Keratinocyte (primary cell): ENCODE data around the gene DEPDC1. TPM values are rescaled to one million over a fixed set of nuclear protein-coding genes. Genes with fewer than 3 reads are reported as not detected.

ENCODE experiments used
- DNase-seq: peaks from one replicate; pipeline ENCODE4 v3.0.0-alpha.2; 2011; ENCODE audit warnings: low read depth, missing footprints, low spot score
- FAIRE-seq: peaks from 2 replicates; lab custom pipeline; 2011; peaks lifted over from hg19 to GRCh38; lab: Jason Lieb, UNC
- H2AFZ ChIP-seq: 2 replicates; pipeline ENCODE4 v1.6.0; 2012; ENCODE audit warnings: low read length, control low read depth, inconsistent platforms; ENCODE audit not compliant: control insufficient read depth
- H3K27ac ChIP-seq: 2 replicates; pipeline ENCODE4 v1.5.1; 2011; ENCODE audit warnings: low read length; ENCODE audit not compliant: control insufficient read depth, insufficient read depth
- H3K27me3 ChIP-seq: 3 replicates; pipeline ENCODE4 v1.6.0; 2011; ENCODE audit warnings: low read length; ENCODE audit not compliant: control insufficient read depth, insufficient read depth; ENCODE audit errors: extremely low read depth
- H3K36me3 ChIP-seq, 2 experiments: 2 replicates in 1 of 2; 3 replicates in 1 of 2; pipeline ENCODE4 v1.5.1; 2011; ENCODE audit warnings: low read length in 2 of 2, mild to moderate bottlenecking in 1 of 2; ENCODE audit not compliant: control insufficient read depth in 2 of 2, insufficient read depth in 2 of 2; ENCODE audit errors: extremely low read depth in 1 of 2
- H3K4me1 ChIP-seq: 3 replicates; pipeline ENCODE4 v1.5.1; 2011; ENCODE audit warnings: low read length; ENCODE audit not compliant: control insufficient read depth, insufficient read depth; ENCODE audit errors: extremely low read depth
- H3K4me2 ChIP-seq: 3 replicates; pipeline ENCODE4 v1.6.0; 2011; ENCODE audit warnings: low read depth, low read length; ENCODE audit not compliant: control insufficient read depth, insufficient read depth; ENCODE audit errors: extremely low read depth
- H3K4me3 ChIP-seq, 3 experiments: fragments of 200-600 bp in 1 of 3; sonication (generic) in 1 of 3; 2 replicates in 2 of 3; 3 replicates in 1 of 3; pipeline ENCODE4 v1.5.1; 2011 to 2016; ENCODE audit warnings: low read length in 3 of 3, mild to moderate bottlenecking in 3 of 3, control low read depth in 2 of 3, inconsistent platforms in 1 of 3, low read depth in 1 of 3, mixed read lengths in 1 of 3, mixed run types in 1 of 3, moderate library complexity in 1 of 3; ENCODE audit not compliant: control insufficient read depth in 2 of 3, insufficient read depth in 2 of 3; ENCODE audit errors: extremely low read depth in 1 of 3
- H3K79me2 ChIP-seq: 2 replicates; pipeline ENCODE4 v1.6.0; 2012; ENCODE audit warnings: low read length; ENCODE audit not compliant: control insufficient read depth, insufficient read depth
- H3K9ac ChIP-seq: 3 replicates; pipeline ENCODE4 v1.6.0; 2011; ENCODE audit warnings: low read length; ENCODE audit not compliant: control insufficient read depth, insufficient read depth; ENCODE audit errors: extremely low read depth
- H3K9me1 ChIP-seq: 3 replicates; pipeline ENCODE4 v1.6.0; 2011; ENCODE audit warnings: low read length; ENCODE audit not compliant: control insufficient read depth, insufficient read depth; ENCODE audit errors: extremely low read depth
- H3K9me3 ChIP-seq: 2 replicates; pipeline ENCODE4 v1.5.1; 2012; ENCODE audit warnings: low read depth, low read length; ENCODE audit not compliant: control insufficient read depth
- H4K20me1 ChIP-seq: 3 replicates; pipeline ENCODE4 v1.6.0; 2011; ENCODE audit warnings: low read length; ENCODE audit not compliant: control insufficient read depth, insufficient read depth; ENCODE audit errors: extremely low read depth
- CTCF ChIP-seq, 3 experiments: IDR thresholded peaks in 1 of 3; conservative IDR thresholded peaks in 1 of 3; optimal IDR thresholded peaks in 1 of 3; 2 replicates in 2 of 3; 3 replicates in 1 of 3; pipeline versions ENCODE3 to v1.5.1; 2011; ENCODE audit warnings: low read length in 3 of 3, mild to moderate bottlenecking in 3 of 3, moderate library complexity in 2 of 3, control low read depth in 1 of 3, inconsistent platforms in 1 of 3; ENCODE audit not compliant: insufficient read depth in 2 of 3; ENCODE audit errors: extremely low read depth in 1 of 3
- EZH2 ChIP-seq: IDR thresholded peaks from one replicate; pipeline ENCODE4 v1.6.1; 2012; ENCODE audit warnings: inconsistent platforms, mild to moderate bottlenecking, low read length, moderate library complexity
- dilution Hi-C: fragments of 300-500 bp; cut with MboI; formaldehyde crosslinking; loops from one replicate; pipeline ENCODE4 v1.7.0; 2020; ENCODE audit warnings: low sequenced_read_pairs; ENCODE audit not compliant: extremely low pct_ligation_motif_present
- polyA plus RNA-seq, 5 experiments: library from polyadenylated mRNA; depleted of rRNA in 3 of 5; stranded (reverse) in 3 of 5; stranded (forward) in 1 of 5; unstranded in 1 of 5; fragments of >200 nt; gene quantifications; 1 replicate in 1 of 5; 2 replicates in 3 of 5; 3 replicates in 1 of 5; pipeline versions ENCODE4 v1.2.1 to v1.2.3, GENCODE V29; 2011 to 2012; ENCODE audit warnings: missing spikeins in 2 of 5, low read depth in 1 of 5, low replicate concordance in 1 of 5

The DEPDC1 gene
- polyA plus RNA-seq, 1 donor (not counting 4 experiments of a cell fraction or from before 2014, with no cell fraction given), result 11.2 TPM

GRCh38 chr1:68431076-68431475 is 65.8 kb downstream of the DEPDC1 start:
- Histone ChIP-seq H3K4me3 (no peak overlapping the region), H2AFZ (no peak overlapping the region), H4K20me1 (no peaks in the 10 kb centered on the region), H3K9ac (no peak overlapping the region), H3K9me3 (no peaks in the 10 kb centered on the region), H3K4me2 (no peak overlapping the region), H3K9me1 (no peaks in the 10 kb centered on the region), H3K27ac (no peak overlapping the region), H3K4me1 (no peaks in the 10 kb centered on the region), H3K79me2 (no peaks in the 10 kb centered on the region), H3K36me3 (no peaks in the 10 kb centered on the region), H3K27me3 (no peaks in the 10 kb centered on the region)
- DNase-seq (no peak), FAIRE-seq (no peak)
- dilution Hi-C loops, result no loop called here
- TF ChIP-seq EZH2, result no peak
- no peak for TF ChIP-seq CTCF (optimal IDR thresholded peaks at IDR 0.05 in 1 of 3, IDR thresholded peaks at IDR 0.05 in 1 of 3, conservative IDR thresholded peaks at IDR 0.05 in 1 of 3; ENCODE audit: extremely low read depth in 1 of 3, insufficient read depth in 2 of 3, low read length in 3 of 3)

GRCh38 chr1:68429233-68429808 is 67.6 kb downstream of the DEPDC1 start:
- TF ChIP-seq CTCF (optimal IDR thresholded peaks at IDR 0.05 in 1 of 3, IDR thresholded peaks at IDR 0.05 in 1 of 3, conservative IDR thresholded peaks at IDR 0.05 in 1 of 3; ENCODE audit: extremely low read depth in 1 of 3, insufficient read depth in 2 of 3, low read length in 3 of 3) (no peak), EZH2 (no peak)
- no peak for DNase-seq
- no peaks in the 10 kb centered on the region for H3K36me3 ChIP-seq

More at GRCh38 chr1:68429233-68429808, 67.6 kb downstream of the DEPDC1 start:
- H4K20me1 ChIP-seq, result no peaks in the 10 kb centered on the region
- H3K27ac ChIP-seq, result no peak overlapping the region
- dilution Hi-C loops, result no loop called here
- H2AFZ ChIP-seq, result no peak overlapping the region
- H3K4me1 ChIP-seq, result no peaks in the 10 kb centered on the region
- H3K9ac ChIP-seq, result no peak overlapping the region
- H3K4me3 ChIP-seq, result no peak overlapping the region
- no peaks in the 10 kb centered on the region for H3K27me3 ChIP-seq
- no peak for FAIRE-seq
- no peaks in the 10 kb centered on the region for H3K9me1 ChIP-seq
- no peaks in the 10 kb centered on the region for H3K9me3 ChIP-seq
- H3K4me2 ChIP-seq, result no peak overlapping the region
- H3K79me2 ChIP-seq, result no peaks in the 10 kb centered on the region
